GM06990 (cell line): ENCODE measurements around the gene N4BP2.
"Not testable (repeated sequence)": the region's sequence is repeated elsewhere in the genome, so short reads cannot be mapped to it uniquely, and the experiment has no call there.

Experiments
- DNase-seq: peaks from one replicate; pipeline ENCODE4 v3.0.0-alpha.2; 2011; ENCODE audit not compliant: insufficient read length; ENCODE audit errors: extremely low read depth
- H3K27me3 ChIP-seq: replicated peaks from 2 replicates; pipeline ENCODE4 v1.6.0; 2011; ENCODE audit warnings: low read length; ENCODE audit not compliant: control insufficient read depth, insufficient read depth
- H3K36me3 ChIP-seq: 2 replicates; pipeline ENCODE4 v1.5.1; 2011; ENCODE audit warnings: low read length; ENCODE audit not compliant: control insufficient read depth, insufficient read depth
- H3K4me3 ChIP-seq: replicated peaks from 2 replicates; pipeline ENCODE4 v1.5.1; 2011; ENCODE audit warnings: low read depth, mild to moderate bottlenecking, control low read depth, low read length
- TF ChIP-seq, protein P1 (sequence below): IDR thresholded peaks from 2 replicates; pipeline ENCODE4 v1.5.1; 2011; ENCODE audit warnings: low read length, control low read depth, mild to moderate bottlenecking, inconsistent platforms; ENCODE audit not compliant: insufficient read depth, poor library complexity, severe bottlenecking

The N4BP2 gene

GRCh38 chr4:40099010-40099409, 42.4 kb downstream of the N4BP2 start:
- H3K27me3 ChIP-seq: no peaks in the 10 kb centered on the region
- H3K36me3 ChIP-seq: no peaks in the 10 kb centered on the region; the same call in 1 of the 2 replicates
- H3K4me3 ChIP-seq: no peak overlapping the region
- TF ChIP-seq, protein P1, sequence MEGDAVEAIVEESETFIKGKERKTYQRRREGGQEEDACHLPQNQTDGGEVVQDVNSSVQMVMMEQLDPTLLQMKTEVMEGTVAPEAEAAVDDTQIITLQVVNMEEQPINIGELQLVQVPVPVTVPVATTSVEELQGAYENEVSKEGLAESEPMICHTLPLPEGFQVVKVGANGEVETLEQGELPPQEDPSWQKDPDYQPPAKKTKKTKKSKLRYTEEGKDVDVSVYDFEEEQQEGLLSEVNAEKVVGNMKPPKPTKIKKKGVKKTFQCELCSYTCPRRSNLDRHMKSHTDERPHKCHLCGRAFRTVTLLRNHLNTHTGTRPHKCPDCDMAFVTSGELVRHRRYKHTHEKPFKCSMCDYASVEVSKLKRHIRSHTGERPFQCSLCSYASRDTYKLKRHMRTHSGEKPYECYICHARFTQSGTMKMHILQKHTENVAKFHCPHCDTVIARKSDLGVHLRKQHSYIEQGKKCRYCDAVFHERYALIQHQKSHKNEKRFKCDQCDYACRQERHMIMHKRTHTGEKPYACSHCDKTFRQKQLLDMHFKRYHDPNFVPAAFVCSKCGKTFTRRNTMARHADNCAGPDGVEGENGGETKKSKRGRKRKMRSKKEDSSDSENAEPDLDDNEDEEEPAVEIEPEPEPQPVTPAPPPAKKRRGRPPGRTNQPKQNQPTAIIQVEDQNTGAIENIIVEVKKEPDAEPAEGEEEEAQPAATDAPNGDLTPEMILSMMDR: no peak
- no peak for DNase-seq

GRCh38 chr4:40107150-40107549, 50.5 kb downstream of the N4BP2 start:
- not testable (repeated sequence) for H3K4me3 ChIP-seq, H3K27me3 ChIP-seq, H3K36me3 ChIP-seq, DNase-seq

DNA sequence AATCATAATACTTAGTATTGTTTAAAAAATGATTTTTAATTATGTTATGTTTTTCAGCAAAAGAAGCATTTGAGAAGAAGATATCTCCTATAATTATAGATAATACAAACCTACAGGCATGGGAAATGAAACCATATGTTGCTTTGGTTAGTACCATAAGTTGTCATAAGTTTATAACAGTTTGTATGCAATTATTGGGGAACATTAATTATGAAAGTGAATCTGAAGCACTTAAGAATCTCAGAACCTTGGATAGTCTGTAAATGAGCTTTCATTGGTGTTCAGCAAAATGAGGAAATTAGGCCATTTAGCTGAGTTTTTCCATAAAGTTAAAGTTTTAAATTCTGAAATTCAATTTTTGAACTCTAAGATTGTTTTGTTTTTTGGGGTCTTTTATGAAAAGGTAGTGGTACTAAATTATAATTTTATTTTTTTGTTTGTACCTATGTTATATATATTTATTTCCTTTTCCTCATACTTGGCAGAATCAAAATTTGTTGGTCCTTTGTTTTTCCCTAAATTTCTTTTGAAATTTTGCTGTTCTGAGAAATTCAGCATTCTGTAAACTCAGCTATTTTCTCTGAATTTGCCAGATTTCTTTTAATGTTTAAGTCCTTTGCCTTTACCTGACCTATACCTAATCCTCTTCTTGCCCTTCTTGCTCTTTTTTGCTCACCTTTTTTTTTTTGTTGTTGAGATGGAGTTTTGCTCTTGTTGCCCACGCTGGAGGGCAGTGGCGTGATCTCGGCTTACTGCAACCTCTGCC, 55.6 kb downstream of the N4BP2 start:
- peak; percentile 5 for DNase-seq
- H3K36me3 ChIP-seq: no peaks in the 10 kb centered on the region; the same call in 1 of the 2 replicates
- H3K27me3 ChIP-seq: no peaks in the 10 kb centered on the region
- TF ChIP-seq, protein P1: no peak
- H3K4me3 ChIP-seq: no peak overlapping the region

GRCh38 chr4:40114206-40114605, 57.6 kb downstream of the N4BP2 start:
- no peak for DNase-seq
- TF ChIP-seq, protein P1: no peak
- no peaks in the 10 kb centered on the region for H3K27me3 ChIP-seq
- no peak overlapping the region for H3K4me3 ChIP-seq
- H3K36me3 ChIP-seq: no peaks in the 10 kb centered on the region; the same call in 1 of the 2 replicates

DNA sequence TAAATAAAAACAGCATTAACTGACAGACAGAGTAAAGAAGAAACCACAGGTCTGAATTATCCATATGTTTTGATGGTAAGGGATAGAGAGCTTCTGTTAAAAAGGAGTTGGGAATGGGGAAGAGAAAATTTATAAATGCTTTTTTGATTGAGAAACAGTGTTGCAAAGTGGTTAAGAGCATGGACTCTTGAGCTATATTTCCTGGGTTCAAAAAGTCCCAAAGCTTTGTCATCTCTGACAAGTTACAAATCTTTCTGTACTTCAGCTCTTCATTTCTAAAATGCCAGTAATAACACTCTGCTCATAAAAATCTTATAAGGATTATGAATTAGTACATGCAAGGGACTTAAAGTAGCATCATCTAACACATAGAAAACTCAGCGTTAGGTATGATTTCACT, 62.2 kb downstream of the N4BP2 start:
- Histone ChIP-seq H3K4me3 (no peak overlapping the region), H3K36me3 (no peaks in the 10 kb centered on the region; the same call in 1 of the 2 replicates), H3K27me3 (no peaks in the 10 kb centered on the region)
- TF ChIP-seq, protein P1: no peak
- no peak for DNase-seq

- H3K4me3 ChIP-seq: no peak overlapping the region
- H3K36me3 ChIP-seq: no peaks in the 10 kb centered on the region; the same call in 1 of the 2 replicates
- no peak for DNase-seq
- TF ChIP-seq, protein P1: no peak
- no peaks in the 10 kb centered on the region for H3K27me3 ChIP-seq
Observed at GRCh38 chr4:40119344-40119743, 62.7 kb downstream of the N4BP2 start.
